MM.1S (cell line): Measurements from ENCODE around the gene SDSL.

Experiments used
- DNase-seq: peaks from one replicate; pipeline ENCODE4 v3.0.0-alpha.2; 2015
- H2AFZ ChIP-seq: fragments of 300-600 bp; sonication (generic); 2 replicates; pipeline ENCODE4 v1.6.0; 2016; ENCODE audit warnings: antibody characterized with exemption, low read length
- H3F3A ChIP-seq: fragments of 300-600 bp; sonication (generic); 2 replicates; pipeline ENCODE4 v1.6.1; 2016; ENCODE audit warnings: mild to moderate bottlenecking, antibody characterized with exemption, low read length, moderate library complexity, mixed read lengths; ENCODE audit not compliant: insufficient read depth
- H3K27ac ChIP-seq: fragments of 300-600 bp; sonication (generic); 2 replicates; pipeline ENCODE4 v1.5.1; 2016; ENCODE audit warnings: mild to moderate bottlenecking, low read length
- H3K27me3 ChIP-seq: fragments of 300-600 bp; sonication (generic); replicated peaks from 2 replicates; pipeline ENCODE4 v1.6.0; 2016; ENCODE audit warnings: low read length; ENCODE audit not compliant: insufficient read depth
- H3K36me3 ChIP-seq: fragments of 300-600 bp; sonication (generic); replicated peaks from 2 replicates; pipeline ENCODE4 v1.6.1; 2016; ENCODE audit warnings: mild to moderate bottlenecking, low read length, mixed read lengths; ENCODE audit not compliant: insufficient read depth
- H3K4me1 ChIP-seq: fragments of 300-600 bp; sonication (generic); 2 replicates; pipeline ENCODE4 v1.6.1; 2016; ENCODE audit warnings: low read length, mixed read lengths
- H3K4me2 ChIP-seq: fragments of 300-600 bp; sonication (generic); 2 replicates; pipeline ENCODE4 v1.6.0; 2016; ENCODE audit warnings: low read depth, low read length
- H3K4me3 ChIP-seq: fragments of 300-600 bp; sonication (generic); 2 replicates; pipeline ENCODE4 v1.5.1; 2016; ENCODE audit warnings: low read length, mixed read lengths
- H3K79me2 ChIP-seq: fragments of 300-600 bp; sonication (generic); 2 replicates; pipeline ENCODE4 v1.6.1; 2016; ENCODE audit warnings: mixed run types, low read length, mixed read lengths
- H3K9ac ChIP-seq: fragments of 300-600 bp; sonication (generic); 2 replicates; pipeline ENCODE4 v1.6.1; 2016; ENCODE audit warnings: low read length, mixed read lengths
- H3K9me2 ChIP-seq: fragments of 300-600 bp; sonication (generic); replicated peaks from 2 replicates; pipeline ENCODE4 v1.6.1; 2016; ENCODE audit warnings: mild to moderate bottlenecking, low read length, mixed read lengths; ENCODE audit not compliant: insufficient read depth
- H3K9me3 ChIP-seq: fragments of 300-600 bp; sonication (generic); replicated peaks from 2 replicates; pipeline ENCODE4 v1.6.1; 2016; ENCODE audit warnings: mild to moderate bottlenecking, low read length, mixed read lengths; ENCODE audit not compliant: insufficient read depth
- H4K20me1 ChIP-seq: fragments of 300-600 bp; sonication (generic); 2 replicates; pipeline ENCODE4 v1.6.1; 2016; ENCODE audit warnings: mild to moderate bottlenecking, low read length, moderate library complexity, mixed read lengths; ENCODE audit not compliant: insufficient read depth
- EZH2 ChIP-seq: fragments of 300-600 bp; sonication (generic); optimal IDR thresholded peaks from 2 replicates; pipeline ENCODE3; 2017; ENCODE audit warnings: low read depth, mild to moderate bottlenecking, antibody characterized with exemption, low read length, mixed read lengths
- EZH2phosphoT487 ChIP-seq: fragments of 300-600 bp; sonication (generic); IDR thresholded peaks from 2 replicates; pipeline ENCODE4 v1.6.1; 2018; ENCODE audit warnings: antibody characterized with exemption, low read length
- TF ChIP-seq, protein P1 (sequence below): fragments of 300-600 bp; sonication (generic); IDR thresholded peaks from 2 replicates; pipeline ENCODE4 v1.5.1; 2016; ENCODE audit warnings: antibody characterized with exemption, low read length, mixed read lengths

Gene SDSL

DNA sequence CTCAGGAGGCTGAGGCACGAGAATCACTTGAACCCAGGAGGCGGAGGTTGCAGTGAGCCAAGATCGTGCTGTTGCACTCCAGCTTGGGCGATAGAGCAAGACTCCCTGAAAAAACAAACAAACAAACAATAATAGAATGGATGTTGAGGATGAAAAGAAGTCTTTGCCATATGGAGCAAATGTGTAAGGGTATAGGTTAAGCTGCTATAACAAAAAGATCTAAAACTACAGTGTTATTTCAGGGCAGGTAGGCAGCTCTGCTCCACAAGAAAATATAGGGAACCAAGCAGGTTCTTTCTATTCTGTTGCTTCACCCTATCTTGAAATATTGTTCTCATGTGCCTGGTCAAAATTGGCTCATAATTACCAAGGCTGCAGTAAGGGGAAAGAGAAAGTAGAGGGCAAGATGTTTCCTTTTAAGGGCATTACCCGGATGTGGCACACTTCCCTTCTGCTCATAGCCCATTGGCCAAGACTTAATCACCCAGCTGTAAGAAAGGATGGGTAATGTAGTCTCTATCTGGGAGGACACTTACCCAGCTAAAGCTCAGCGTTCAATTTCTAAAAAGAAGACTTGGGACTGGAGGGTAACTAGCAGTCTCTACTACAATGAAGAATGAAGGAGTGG lies 23.5 kb downstream of the SDSL start:
- no peak overlapping the region for H3K9ac ChIP-seq
- no peak overlapping the region for H3K4me3 ChIP-seq
- no peaks in the 10 kb centered on the region for H3K27me3 ChIP-seq
- no peaks in the 10 kb centered on the region for H3K79me2 ChIP-seq
- no peaks in the 10 kb centered on the region for H3K4me1 ChIP-seq
- no peaks in the 10 kb centered on the region for H3F3A ChIP-seq
- no peak overlapping the region for H3K27ac ChIP-seq
- H3K9me3 ChIP-seq: no peaks in the 10 kb centered on the region
- no peak overlapping the region for H2AFZ ChIP-seq
- TF ChIP-seq, protein P1, sequence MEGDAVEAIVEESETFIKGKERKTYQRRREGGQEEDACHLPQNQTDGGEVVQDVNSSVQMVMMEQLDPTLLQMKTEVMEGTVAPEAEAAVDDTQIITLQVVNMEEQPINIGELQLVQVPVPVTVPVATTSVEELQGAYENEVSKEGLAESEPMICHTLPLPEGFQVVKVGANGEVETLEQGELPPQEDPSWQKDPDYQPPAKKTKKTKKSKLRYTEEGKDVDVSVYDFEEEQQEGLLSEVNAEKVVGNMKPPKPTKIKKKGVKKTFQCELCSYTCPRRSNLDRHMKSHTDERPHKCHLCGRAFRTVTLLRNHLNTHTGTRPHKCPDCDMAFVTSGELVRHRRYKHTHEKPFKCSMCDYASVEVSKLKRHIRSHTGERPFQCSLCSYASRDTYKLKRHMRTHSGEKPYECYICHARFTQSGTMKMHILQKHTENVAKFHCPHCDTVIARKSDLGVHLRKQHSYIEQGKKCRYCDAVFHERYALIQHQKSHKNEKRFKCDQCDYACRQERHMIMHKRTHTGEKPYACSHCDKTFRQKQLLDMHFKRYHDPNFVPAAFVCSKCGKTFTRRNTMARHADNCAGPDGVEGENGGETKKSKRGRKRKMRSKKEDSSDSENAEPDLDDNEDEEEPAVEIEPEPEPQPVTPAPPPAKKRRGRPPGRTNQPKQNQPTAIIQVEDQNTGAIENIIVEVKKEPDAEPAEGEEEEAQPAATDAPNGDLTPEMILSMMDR: no peak
- TF ChIP-seq EZH2phosphoT487 (no peak), EZH2 (no peak)
- no peaks in the 10 kb centered on the region for H3K36me3 ChIP-seq
- H4K20me1 ChIP-seq: no peaks in the 10 kb centered on the region
- peak; percentile 37 for DNase-seq
- no peaks in the 10 kb centered on the region for H3K9me2 ChIP-seq
- H3K4me2 ChIP-seq: no peak overlapping the region

DNA sequence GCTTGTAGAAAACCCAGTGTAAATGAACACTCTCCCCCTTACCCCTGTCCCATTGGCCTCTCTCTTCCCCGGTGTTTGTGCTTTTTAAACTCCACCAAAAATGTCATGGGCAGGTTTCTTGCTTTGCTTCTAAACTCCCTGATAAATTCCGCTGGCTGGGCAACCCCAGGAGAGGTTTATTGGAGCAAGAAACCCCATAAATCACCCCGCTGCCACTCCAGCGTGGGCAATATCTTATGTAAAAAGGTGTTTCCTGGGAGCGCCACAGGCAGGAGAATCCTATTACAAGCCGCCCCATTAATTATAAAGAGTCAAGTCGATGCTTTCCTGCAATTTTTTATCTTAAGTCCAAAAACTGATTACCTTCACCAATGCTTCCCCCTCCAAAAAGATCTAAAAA lies 26.7 kb downstream of the SDSL start:
- DNase-seq: no peak
- Histone ChIP-seq H3K9me2 (no peaks in the 10 kb centered on the region), H2AFZ (no peak overlapping the region), H3K4me1 (no peaks in the 10 kb centered on the region), H3K27ac (no peak overlapping the region), H3K4me3 (no peak overlapping the region), H4K20me1 (no peaks in the 10 kb centered on the region), H3F3A (no peaks in the 10 kb centered on the region), H3K4me2 (no peak overlapping the region), H3K79me2 (no peaks in the 10 kb centered on the region), H3K27me3 (no peaks in the 10 kb centered on the region), H3K36me3 (no peaks in the 10 kb centered on the region), H3K9me3 (no peaks in the 10 kb centered on the region), H3K9ac (no peak overlapping the region)
- TF ChIP-seq, protein P1: no peak
- TF ChIP-seq EZH2phosphoT487: no peak
- TF ChIP-seq EZH2: no peak

DNA sequence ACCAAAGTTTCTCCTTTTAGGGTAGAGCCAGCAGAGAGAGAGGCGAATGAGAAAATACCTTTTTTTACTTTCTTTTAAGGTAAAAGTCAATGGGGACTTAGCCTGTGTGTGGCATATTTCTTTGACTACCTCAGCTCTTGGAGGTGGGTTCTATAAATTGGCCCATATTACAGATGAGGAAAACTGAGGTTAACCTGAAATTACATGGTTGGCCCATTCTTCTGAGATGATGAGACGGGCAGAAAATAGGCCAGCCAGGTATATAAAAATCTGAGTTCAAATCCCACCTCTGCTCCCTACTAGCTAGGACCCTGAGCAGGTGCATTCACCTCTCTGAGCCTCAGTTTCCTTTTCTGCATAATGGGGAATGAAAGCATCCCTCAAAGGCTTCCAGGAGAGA lies 27.1 kb downstream of the SDSL start:
- H3F3A ChIP-seq: no peaks in the 10 kb centered on the region
- no peak overlapping the region for H3K9ac ChIP-seq

More for the DNA sequence above, 27.1 kb downstream of the SDSL start:
- no peaks in the 10 kb centered on the region for H3K79me2 ChIP-seq
- H3K4me3 ChIP-seq: no peak overlapping the region
- no peak overlapping the region for H3K4me2 ChIP-seq
- H3K36me3 ChIP-seq: no peaks in the 10 kb centered on the region
- H3K27me3 ChIP-seq: no peaks in the 10 kb centered on the region
- no peaks in the 10 kb centered on the region for H3K4me1 ChIP-seq
- H3K27ac ChIP-seq: no peak overlapping the region
- no peak for DNase-seq
- H3K9me3 ChIP-seq: no peaks in the 10 kb centered on the region
- no peak overlapping the region for H2AFZ ChIP-seq
- H3K9me2 ChIP-seq: no peaks in the 10 kb centered on the region
- no peaks in the 10 kb centered on the region for H4K20me1 ChIP-seq
- TF ChIP-seq EZH2phosphoT487 (no peak), EZH2 (no peak)
- TF ChIP-seq, protein P1: no peak
